SKM-1 treated with dmso at 0.1 percent for 144 hours (cell line): Measurements from ENCODE around the gene MARK4.

Source experiments
- DNase-seq: peaks from one replicate; lab custom pipeline; 2025; ENCODE audit not compliant: unreplicated experiment; lab: John Stamatoyannopoulos, UW

Gene MARK4

DNA sequence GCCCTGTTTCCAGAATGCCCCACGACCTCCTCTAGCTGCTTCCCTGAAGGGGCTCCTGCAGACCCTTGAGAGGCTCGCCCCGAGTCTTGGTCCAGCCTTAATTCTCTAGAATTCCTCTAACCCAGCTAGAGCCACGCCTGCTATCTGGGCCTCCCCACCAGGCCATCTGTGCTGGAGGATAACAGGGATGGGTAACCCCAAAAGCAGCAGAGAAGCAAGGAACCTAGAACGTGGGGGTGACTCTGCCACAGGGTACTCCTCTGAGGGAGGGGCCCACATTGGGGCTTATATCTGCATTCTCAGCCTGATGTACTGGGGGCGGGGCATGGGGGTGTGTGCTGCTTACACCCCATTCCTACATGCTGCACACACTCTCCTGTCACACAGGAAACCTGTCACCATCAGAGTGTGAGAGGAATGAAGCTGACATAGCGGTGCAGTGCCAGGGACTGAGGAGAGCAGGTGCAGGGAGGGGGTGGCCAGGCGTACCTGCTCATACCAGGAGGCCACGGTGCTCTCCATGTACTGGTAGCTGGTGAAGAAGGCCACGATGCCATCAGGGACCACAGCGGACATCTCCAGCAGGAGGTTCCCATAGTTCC is 103.3 kb downstream of the MARK4 start:
- no peak for DNase-seq
